ENCODE results near the gene RICTOR.
A peak's percentile ranks its signal among the peaks of the same experiment; 100 is the strongest.

The RICTOR gene, protein sequence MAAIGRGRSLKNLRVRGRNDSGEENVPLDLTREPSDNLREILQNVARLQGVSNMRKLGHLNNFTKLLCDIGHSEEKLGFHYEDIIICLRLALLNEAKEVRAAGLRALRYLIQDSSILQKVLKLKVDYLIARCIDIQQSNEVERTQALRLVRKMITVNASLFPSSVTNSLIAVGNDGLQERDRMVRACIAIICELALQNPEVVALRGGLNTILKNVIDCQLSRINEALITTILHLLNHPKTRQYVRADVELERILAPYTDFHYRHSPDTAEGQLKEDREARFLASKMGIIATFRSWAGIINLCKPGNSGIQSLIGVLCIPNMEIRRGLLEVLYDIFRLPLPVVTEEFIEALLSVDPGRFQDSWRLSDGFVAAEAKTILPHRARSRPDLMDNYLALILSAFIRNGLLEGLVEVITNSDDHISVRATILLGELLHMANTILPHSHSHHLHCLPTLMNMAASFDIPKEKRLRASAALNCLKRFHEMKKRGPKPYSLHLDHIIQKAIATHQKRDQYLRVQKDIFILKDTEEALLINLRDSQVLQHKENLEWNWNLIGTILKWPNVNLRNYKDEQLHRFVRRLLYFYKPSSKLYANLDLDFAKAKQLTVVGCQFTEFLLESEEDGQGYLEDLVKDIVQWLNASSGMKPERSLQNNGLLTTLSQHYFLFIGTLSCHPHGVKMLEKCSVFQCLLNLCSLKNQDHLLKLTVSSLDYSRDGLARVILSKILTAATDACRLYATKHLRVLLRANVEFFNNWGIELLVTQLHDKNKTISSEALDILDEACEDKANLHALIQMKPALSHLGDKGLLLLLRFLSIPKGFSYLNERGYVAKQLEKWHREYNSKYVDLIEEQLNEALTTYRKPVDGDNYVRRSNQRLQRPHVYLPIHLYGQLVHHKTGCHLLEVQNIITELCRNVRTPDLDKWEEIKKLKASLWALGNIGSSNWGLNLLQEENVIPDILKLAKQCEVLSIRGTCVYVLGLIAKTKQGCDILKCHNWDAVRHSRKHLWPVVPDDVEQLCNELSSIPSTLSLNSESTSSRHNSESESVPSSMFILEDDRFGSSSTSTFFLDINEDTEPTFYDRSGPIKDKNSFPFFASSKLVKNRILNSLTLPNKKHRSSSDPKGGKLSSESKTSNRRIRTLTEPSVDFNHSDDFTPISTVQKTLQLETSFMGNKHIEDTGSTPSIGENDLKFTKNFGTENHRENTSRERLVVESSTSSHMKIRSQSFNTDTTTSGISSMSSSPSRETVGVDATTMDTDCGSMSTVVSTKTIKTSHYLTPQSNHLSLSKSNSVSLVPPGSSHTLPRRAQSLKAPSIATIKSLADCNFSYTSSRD (N-terminal part only)

GRCh38 chr5:39074017-39074814, at the start of gene RICTOR:
RICTOR (minus strand) TSS chr5:39074399; CDS start chr5:39074377, 22 bp downstream.
- peak; percentile 82 for DNase-seq (ENCODE audit: low spot score)

DNA sequence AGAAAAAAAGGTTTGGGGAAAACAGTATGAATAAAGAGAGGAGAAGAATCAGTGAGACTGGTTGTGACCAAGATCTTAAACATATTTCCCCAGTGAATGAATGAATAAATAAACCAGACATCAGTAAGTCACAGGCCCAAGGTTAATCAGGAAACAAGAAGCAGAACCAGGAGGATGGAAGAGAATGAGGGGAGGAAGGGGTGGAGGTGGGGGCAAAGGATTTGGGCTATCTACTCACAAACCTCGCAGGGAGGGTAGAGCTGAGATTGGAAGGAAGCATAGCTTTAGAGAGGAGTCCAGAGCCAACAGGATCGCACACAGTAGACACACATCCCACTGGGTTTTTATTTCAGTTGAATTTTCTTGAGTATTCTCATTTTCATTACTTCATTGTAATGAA, 47.7 kb upstream of the RICTOR start:
- DNase-seq (ENCODE audit: low spot score), result no peak

DNA sequence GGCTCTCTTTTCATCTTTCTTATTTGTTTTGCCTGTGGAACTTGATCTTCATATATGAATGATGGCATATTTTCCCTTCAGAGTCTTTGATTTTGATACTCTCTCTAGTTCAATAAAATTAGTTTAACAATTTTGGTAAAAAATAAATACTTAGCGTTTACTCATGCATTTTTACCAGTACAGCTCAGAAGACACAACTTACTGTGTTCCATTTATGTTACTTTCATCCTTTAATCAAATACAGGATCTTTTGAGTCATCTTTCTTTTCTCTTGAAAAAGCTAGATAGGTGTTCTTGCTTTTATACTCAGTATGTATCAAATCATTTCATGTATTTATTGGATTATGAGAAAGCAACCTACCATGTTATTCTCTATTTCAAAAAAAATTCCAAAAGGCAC, 47.1 kb upstream of the RICTOR start:
- DNase-seq (ENCODE audit: low spot score), result no peak

- no peak for DNase-seq (ENCODE audit: low spot score)
Measured at GRCh38 chr5:39120052-39120420, 45.8 kb upstream of the RICTOR start.

DNA sequence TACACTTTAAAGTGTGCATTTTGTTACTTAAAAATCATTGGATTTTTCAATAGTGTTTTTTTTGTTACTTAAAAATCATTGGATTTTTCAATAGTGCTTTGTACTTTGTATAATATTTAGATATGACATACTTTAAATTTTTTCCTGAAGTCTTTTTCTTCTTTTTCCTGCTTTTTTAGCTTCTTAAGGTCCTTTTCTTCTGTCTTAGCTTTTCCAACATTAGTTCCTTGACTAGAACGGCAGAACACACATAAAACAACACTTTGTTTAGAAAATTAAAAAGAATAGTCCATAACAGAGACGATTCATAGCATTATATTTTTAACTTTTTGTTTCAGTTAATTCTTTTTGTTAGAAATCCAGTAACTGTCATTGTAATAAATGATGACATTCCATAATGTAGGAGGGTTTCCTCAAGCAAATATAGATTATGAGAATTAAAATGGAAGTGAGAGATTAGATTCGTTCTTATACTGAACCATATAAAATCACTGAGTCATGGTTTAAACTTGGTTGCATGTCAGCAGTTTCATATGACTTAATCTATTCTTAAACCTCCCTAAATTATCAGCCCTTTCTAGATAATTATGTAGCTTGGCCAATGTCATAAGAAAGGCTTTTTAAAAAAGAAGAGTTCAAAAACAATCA, 45.3 kb upstream of the RICTOR start:
- no peak for DNase-seq (ENCODE audit: low spot score)

- DNase-seq (ENCODE audit: low spot score), result no peak
Measured at GRCh38 chr5:39118638-39119037, 44.4 kb upstream of the RICTOR start.

DNA sequence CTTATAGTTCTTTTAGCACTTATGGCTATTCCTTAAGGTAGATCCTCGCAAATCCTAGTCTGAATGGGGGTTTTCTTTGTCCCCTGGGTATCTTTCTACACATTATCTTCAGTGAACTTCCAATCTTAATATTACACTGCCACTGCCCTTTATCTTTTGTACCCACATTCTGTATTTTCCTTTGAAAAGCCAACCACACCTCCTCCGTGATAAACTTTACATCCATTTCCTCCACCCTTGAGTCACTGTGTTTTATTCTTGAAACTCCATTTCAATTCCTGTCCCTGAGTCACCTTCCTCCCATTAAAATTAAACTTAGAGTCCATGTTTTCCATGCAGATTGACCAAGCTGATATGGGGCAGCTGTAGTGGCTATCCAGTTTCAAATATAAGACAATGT, 43.2 kb upstream of the RICTOR start:
- DNase-seq (ENCODE audit: low spot score), result no peak

DNA sequence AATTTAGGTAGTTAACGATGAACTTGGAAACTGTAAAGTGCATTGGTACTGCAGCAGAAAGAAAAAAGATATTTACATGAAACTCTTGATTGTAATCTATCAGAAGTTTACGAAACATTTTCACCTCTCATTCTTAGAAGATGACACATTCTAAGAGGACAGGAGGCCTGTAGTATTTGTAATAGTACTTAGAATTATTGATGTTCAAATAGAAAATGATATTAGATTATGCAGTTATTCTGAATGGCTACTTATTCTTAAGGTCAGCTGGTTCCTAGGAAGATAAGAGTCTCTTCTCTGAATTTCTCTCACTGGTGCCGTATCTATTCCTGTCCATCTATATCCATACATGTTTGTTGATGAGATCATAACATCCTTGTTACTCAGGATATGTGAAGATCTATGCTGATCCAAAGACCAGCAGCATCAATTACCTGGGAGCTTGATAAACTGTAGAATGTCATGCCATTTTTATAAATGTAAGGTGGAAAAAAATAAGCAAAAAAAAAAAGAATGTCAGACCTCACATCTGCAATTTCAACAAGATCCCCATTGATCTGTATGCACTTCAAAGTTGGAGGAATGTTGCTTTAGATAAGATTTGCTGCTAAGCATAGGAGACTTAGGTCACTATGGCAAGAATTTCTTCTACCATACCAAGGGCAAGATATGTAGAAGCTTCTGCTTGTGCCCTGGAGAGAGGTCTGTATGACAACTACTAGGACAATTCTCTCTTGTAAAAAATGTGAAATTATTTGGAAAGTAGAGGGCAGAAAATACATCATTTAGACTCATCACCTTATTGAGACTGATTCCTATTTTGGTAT, 42.4 kb upstream of the RICTOR start:
- no peak for DNase-seq (ENCODE audit: low spot score)

DNA sequence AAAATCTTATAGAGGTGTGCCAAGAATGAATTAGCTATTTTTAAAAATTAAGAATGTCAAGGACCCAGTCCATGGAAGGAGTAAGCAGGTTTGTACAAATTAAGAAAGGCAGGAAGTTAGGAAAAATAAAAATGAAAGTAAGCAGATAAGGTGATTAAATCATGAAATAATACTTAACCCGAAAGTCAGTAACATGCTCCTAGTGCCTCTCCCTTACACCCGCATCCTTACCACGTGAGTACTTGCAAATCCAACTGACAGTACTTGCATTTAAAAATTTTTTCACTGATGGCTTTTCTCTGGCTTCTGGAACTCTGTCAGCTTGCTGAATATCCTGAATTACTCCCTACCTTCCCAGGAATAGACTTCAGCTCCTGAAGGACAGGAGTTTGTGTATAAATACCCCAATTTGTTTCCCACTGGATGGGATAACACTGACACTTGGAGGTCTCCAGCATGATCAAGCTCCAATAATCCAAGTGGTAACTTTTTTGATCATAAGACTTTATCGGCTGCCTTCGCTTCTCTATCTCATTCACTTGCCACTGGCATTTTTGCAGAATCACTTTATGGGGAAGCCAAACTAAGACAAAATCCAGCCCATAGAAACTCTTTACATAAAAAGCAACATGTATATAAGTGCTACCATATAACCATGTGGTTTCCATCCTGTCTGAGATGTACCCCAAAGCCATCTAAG, 41.6 kb upstream of the RICTOR start:
- no peak for DNase-seq (ENCODE audit: low spot score)

DNA sequence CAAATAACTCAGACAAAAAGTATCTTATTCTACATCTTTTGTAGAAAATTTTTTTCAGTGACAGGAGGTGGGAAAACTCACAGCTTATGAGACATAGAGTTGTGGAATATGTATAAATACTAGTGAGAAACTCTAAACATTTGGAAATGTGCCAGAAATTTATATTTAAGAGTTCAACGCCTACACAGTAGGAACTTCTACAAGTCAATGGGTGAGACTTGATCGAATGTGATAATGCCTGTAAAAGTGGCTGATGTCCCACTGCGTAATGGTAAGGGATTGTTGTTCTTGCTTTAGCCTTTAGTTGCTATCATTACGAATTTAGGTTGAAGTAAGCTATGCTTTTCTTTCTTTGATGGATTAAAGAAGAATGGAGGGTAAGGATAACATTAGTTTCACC, 40.0 kb upstream of the RICTOR start:
- DNase-seq (ENCODE audit: low spot score), result no peak

DNA sequence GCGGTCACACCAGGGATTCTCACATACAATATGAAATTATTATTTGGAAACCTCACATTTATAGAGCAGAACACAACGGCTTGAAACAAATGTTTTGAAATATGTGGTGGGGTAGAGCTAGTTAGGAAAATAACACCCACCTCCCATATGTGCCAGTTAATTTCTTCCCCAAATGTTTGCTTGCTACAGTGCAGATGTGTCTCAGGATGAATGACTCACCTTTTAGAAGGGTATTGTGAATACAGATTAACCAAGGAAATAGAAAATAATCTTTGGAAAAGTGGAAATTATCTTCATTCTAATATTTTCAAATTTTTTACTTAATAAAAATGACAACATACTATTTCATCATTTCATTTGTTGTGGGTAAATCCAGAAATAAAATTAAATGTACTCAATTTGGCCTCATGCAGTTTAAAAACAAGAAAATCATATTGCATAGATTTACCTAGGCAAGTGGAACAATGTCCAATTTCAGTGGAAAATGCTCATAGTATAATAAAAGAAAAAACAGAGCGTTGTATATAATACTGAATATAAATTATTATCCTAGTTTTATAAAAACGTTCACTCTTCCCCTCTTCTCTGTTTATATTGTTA, 39.3 kb upstream of the RICTOR start:
- DNase-seq (ENCODE audit: low spot score), result no peak

- DNase-seq (ENCODE audit: low spot score), result no peak
Measured at GRCh38 chr5:39109606-39110005, 35.4 kb upstream of the RICTOR start.

GRCh38 chr5:39108987-39109386, 34.8 kb upstream of the RICTOR start:
- no peak for DNase-seq (ENCODE audit: low spot score)

DNA sequence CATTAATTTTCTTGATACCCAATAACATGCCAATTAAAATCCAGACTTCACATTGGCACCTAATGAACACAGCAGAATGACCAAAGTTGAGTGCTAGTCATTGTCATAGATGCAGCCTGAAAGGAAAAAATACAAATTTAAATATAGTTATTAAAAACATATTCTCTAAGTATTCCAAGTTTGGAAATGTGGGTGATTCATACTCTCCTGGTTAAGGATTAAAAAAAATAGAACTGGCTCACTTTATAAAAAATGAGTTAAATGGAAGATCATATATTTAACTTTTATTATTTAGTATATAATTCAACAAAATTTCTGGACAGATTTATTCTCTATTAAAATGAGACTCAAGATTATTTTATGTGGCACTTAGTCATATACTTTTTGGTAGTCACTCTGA, 33.2 kb upstream of the RICTOR start:
- no peak for DNase-seq (ENCODE audit: low spot score)

GRCh38 chr5:39106322-39106721, 32.1 kb upstream of the RICTOR start:
- DNase-seq (ENCODE audit: low spot score), result peak; percentile 17

DNA sequence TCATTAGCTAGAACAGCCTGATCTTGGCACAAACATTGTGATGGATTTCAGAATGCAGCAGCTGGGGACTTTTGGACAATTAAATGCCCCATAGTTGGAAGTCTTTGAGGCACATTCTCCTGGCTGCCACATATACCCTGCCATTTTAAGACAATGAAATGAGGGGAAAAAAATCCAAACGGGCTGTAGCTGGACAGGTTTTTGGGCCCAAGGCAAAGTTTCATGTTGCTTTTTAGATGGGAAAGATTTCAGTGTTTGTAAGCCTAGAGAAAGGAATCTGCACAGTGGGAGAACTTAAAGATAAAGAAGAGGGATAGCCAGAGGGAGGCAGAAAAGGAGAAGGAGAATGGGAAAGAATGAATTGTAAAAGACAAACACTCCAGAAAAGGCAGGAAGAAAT, 30.0 kb upstream of the RICTOR start:
- no peak for DNase-seq (ENCODE audit: low spot score)

DNA sequence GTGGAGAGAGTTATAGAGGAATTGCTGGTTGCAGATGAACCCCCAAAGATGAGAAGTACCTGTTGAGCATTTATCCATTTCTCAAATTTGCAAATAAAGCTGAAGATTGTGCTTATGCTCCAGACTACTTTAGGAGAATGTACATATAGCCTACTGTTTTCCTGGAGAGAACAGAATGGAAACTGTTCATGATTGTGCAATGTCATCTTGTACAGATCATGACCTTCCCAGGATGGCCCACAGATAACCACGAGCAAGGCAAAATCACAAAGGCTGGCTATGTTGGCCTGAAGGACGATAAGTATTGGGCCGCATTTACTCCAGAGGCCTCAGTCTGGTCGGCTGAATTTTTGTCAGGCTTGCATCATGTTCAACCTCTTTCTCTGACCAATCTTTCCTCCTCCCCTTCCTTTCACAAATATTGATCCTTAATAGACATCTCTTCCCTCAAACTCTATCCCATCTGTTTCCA, 28.5 kb upstream of the RICTOR start:
- DNase-seq (ENCODE audit: low spot score), result no peak

- peak; percentile 61 for DNase-seq (ENCODE audit: low spot score)
Measured at GRCh38 chr5:39100851-39101396, 26.7 kb upstream of the RICTOR start.
